ENCODE measurements around the gene KASH5.
A peak's percentile ranks its signal among the peaks of the same experiment; 100 is the strongest.

The KASH5 gene

DNA sequence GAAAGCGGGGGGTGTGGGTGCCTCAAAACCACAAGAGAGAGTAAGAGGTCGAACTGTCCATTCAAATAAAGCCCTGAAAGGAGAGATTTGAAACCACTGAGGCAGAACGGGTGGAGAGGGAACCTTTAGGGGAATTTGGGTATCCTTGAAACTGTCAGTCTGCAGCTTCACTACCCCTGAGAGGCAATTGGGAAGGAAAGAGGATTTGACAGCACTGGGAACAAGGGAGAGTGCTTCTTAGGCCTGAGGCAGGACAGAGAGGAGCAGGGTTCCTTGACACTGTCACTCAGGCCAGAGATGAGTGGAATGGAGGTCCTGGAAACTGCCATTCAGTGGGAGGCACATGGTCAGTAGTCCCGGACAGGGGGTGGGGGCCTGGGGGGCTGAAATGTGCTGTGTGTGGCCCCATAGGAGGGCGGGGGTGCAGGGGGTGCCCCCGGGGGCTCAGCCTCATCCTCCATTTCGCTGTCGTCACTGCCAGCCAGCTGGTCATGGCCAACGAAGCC lies 42.2 kb downstream of the KASH5 start:
- DNase-seq: no peak
- in situ Hi-C loops (cut with HindIII; ENCODE audit: low pct_ligation_motif_present, low pct_unique_long_range_greater_than_20kb, low sequenced_read_pairs): no loop called here

DNA sequence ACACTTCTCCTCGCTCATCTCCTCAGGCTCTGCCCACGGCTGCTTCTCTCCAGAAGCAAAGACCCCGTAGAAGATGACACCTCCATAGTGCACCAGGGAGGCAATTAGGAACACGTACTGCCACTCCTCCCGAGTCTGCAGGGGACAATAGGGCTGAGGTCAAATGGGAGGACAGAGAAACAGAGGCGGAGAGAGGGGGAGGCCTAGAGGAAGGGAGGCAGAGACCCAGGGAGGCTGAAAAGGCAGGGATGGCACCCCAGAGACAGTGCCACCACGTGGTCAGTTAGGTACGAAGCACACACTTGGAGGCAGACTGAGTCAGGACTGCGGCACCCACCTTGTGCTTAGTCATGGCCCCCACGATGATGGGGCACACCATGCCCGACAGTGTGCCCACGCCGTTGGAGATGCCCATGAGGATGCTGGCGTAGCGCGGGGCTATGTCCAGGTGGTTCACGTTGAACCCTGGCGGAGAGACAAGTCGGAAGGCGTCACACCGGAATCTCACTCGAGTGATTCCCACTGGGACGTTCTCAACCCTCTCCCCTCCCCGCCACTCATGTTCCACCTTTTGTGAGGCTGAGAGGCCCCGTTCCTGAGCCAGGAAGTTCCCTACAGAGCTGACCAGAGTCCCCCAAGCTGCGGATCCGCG lies 42.8 kb downstream of the KASH5 start:
- no peak for DNase-seq
- in situ Hi-C loops (cut with HindIII; ENCODE audit: low pct_ligation_motif_present, low pct_unique_long_range_greater_than_20kb, low sequenced_read_pairs): no loop called here

DNA sequence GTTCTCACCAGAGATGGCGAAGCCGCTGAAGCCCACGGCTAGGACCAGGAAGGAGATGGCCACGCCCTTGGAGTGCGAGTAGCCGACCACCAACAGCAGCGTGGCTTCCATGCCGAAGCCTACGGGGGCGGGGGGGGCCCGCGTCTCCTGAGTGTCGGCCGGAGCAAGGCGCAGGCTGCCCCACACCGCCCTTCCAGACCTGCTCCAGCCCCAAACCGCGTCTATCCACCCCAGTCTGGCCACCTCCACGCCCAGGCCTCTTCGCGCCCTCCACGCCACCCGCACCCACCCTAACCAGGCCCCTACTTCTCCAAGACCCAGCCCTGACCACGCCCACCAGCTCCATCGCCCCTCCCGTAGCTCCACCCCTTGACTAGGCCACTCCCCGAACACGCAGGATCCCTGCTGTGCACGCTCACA lies 43.3 kb downstream of the KASH5 start:
- no peak for DNase-seq
- in situ Hi-C loops (cut with HindIII; ENCODE audit: low pct_ligation_motif_present, low pct_unique_long_range_greater_than_20kb, low sequenced_read_pairs): no loop called here

DNA sequence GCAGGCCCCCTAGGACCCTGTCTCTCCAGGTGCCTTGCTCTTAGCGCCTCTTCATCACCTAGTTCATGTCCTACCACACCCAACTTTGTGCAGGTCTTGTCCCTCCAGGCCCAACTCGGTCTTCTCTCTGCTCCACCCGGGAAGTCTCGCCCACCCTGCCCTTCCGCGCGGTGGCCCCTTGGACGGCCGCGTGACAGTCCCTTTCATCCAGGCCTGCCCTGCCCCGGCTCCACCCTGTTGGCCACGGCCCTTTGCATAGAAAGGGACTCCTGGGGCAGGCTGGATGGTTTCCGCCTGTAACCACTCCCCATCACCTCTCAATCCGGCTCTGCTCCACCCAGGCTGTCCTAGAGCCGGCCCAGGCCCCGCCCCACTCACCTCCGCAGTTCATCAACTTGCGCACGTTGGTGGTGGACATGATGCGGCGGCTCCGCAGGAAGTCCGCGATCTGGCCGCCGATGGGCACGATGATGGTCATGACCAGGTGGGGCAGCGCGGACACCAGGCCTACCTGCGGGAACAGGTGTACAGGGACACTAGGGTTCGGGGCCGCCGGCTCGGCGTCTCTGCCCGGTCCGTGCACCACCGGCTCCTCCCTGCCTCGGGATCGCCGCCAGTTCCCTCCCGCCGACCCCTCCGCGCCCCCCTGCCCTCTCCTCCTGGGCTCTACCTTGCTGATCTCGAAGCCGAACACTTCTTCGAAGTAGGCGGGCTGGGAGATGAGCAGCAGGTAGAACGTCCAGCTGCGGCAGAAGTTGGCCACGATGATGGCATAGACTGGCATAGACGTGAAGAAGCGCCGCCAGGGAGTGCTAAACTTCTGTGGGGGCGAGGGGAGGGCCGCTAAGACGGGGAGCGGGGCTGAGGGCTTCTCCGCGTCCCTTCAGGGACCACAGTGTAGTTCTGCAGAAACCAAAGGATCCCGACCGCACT lies 44.4 kb downstream of the KASH5 start:
- DNase-seq: no peak
- in situ Hi-C loops (cut with HindIII; ENCODE audit: low pct_ligation_motif_present, low pct_unique_long_range_greater_than_20kb, low sequenced_read_pairs): no loop called here

DNA sequence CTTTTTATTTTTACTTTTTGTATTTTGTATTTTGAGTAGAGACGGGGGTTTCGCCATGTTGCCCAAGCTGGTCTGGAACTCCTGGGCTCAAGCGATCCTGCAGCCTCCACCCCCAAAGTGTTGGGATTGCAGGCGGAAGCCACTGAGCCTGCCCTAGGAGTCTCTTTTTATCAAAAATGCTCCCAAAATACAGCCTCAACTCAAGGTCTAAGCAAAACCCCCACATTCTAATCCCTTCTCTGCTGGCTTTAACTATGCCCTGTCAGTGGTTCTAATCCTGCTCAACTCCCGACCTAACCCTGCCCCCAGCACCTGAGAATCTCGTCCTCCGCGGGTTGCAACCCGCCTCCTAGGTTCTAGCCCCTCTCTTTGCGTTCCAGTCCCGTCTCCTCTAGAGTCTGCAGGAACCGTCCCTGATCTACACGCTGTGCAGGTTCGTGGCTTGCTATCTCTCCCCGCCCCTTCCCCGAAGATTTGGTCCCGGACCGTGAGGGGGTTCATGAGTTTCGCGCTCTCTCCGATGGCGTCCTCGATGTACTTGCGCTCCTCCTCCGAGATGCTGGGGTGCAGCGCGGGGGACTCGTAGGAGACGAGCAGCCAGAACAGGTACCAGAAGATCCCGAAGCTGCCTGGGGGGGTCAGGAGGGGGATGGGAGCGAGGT lies 45.3 kb downstream of the KASH5 start:
- DNase-seq: no peak
- in situ Hi-C loops (cut with HindIII; ENCODE audit: low pct_ligation_motif_present, low pct_unique_long_range_greater_than_20kb, low sequenced_read_pairs): no loop called here

DNA sequence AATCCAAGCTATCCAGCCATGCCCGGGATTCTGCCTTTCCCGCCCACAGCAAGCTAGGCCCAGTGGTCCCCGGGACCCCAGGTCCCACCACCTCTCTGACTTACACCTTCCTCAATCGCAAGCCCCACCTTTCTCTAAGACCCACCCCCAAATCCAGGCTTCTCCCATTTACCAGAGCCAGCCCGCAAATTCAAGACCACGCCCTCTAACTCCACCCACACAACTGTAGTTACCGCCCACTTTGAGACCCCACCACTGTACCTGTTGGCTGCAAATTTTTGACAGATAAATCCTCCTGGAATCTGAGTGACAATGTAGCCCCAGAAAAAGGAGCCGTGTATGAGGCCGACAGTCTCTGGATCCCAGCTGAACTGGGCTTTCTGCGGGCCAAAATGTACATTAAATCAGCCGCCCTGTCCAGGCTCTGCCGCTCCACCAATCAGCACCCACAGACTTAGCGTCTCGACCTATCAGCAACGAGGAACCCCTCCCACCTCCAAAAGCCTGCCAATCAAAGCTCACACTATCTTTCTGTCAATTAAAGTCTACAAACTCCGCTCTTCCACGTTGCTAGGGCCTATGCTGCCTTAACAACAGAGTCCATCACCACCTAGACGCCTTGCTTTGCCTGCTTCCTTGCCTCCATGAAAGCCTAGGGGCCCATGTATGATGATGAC lies 47.0 kb downstream of the KASH5 start:
- in situ Hi-C loops (cut with HindIII; ENCODE audit: low pct_ligation_motif_present, low pct_unique_long_range_greater_than_20kb, low sequenced_read_pairs): no loop called here
- no peak for DNase-seq

DNA sequence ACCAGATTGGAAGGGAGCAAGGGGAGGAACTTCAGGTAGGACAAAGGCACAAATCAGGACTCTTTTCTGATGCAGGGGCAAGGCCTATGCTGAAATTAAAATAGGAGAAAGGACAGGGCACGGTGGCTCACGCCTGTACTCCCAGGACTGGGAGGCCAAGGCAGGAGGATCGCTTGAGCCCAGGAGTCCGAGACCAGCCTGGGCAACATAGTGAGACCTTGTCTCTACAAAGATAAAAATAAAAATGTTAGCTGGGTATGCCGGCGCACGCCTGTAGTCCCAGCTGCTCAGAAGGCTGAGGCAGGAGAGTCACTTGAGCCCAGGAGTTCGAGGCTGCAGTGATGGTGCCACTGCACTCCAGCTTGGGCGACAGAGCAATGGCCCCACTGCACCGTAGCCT lies 47.6 kb downstream of the KASH5 start:
- in situ Hi-C loops (cut with HindIII; ENCODE audit: low pct_ligation_motif_present, low pct_unique_long_range_greater_than_20kb, low sequenced_read_pairs): no loop called here
- DNase-seq: no peak

DNA sequence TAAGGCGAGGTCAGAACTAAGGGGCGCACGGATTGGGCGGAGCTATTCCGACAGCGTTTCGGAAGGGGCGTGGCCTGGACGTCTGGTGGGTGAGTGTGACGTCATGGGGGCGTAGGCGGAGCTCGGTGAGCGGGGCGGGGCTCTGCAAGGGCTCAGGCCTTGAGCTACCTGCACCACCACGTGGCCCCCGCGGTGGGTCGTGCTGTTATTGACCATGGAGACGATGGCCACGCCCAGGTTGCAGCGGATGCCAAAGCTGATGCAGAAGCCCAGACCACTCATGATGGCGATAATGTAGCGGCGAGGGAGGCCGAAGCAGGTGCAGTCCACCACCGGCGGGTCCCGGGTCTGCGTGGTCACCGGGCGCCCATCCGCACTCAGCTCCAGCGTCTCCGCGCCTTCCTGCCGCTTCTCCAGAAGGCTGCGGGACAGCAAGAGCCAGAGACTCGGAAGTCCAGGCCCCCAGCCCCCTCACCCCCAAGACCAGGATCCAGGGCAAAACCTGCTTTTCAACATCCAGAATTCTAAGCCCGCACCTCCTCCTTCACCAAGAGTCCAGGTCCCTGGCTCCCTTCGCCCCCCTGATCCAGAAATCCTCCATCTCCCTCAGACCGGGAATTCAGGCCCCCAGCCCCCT lies 48.5 kb downstream of the KASH5 start:
- in situ Hi-C loops (cut with HindIII; ENCODE audit: low pct_ligation_motif_present, low pct_unique_long_range_greater_than_20kb, low sequenced_read_pairs): no loop called here
- DNase-seq: no peak

DNA sequence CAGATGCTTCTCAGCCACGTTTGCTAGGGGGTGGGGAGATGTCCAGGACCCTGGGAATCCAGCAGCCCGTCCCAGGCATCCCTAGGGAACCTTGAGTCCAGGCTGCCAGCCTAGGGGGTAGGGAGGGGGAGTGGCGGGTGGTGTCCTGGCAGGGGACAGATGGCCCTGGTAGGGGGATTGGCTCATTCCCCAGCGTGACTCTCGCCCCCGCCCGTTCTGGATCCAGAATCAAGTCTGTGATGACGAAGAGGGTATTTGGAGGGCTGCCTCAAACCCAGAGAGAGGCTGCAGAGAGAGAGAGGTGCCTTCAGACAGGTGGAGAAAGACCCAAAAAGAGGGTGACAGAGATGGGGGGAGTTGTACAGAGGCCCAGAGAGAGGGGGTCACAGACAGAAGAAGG lies 49.2 kb downstream of the KASH5 start:
- in situ Hi-C loops (cut with HindIII; ENCODE audit: low pct_ligation_motif_present, low pct_unique_long_range_greater_than_20kb, low sequenced_read_pairs): no loop called here
- no peak for DNase-seq

DNA sequence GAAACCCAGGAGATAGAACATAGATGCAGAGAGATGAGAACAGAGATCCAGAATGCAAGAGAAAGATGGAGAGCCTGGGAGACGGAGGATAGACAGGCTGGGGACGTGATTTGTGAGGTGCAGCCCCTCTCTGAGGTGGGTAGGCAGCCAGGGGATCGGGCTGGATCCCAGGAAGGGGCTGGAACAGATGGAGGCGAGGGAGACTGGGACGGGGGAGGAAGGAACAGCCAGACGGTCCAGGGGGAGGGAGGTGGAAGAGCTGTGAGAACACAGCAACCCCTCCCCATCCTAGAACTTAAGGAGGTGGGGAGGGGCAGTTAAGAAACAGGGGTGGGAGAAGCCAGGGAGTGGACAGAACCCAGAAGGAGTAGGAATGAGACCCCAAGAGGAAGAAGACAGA lies 50.2 kb downstream of the KASH5 start:
- in situ Hi-C loops (cut with HindIII; ENCODE audit: low pct_ligation_motif_present, low pct_unique_long_range_greater_than_20kb, low sequenced_read_pairs): no loop called here
- no peak for DNase-seq

DNA sequence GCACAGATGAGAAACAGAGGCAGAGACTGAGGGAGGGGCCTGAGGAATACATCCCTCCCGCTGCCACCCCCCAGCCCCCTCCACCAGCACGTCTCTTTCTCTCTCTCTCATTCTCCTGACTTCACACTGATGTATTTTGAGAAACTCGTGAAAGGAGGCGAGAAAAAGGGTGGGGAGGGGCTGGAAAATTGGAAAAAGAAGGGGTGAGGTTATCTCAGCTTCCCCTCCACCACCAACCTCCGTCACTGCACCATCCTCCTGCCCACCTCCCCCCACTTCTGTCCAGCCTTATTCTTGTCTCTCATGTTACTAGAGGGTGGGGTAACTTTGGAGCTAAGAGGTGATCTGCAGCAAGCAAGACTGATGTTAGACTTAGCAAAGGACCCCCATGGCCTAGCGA lies 51.8 kb downstream of the KASH5 start:
- no peak for DNase-seq
- in situ Hi-C loops (cut with HindIII; ENCODE audit: low pct_ligation_motif_present, low pct_unique_long_range_greater_than_20kb, low sequenced_read_pairs): no loop called here

DNA sequence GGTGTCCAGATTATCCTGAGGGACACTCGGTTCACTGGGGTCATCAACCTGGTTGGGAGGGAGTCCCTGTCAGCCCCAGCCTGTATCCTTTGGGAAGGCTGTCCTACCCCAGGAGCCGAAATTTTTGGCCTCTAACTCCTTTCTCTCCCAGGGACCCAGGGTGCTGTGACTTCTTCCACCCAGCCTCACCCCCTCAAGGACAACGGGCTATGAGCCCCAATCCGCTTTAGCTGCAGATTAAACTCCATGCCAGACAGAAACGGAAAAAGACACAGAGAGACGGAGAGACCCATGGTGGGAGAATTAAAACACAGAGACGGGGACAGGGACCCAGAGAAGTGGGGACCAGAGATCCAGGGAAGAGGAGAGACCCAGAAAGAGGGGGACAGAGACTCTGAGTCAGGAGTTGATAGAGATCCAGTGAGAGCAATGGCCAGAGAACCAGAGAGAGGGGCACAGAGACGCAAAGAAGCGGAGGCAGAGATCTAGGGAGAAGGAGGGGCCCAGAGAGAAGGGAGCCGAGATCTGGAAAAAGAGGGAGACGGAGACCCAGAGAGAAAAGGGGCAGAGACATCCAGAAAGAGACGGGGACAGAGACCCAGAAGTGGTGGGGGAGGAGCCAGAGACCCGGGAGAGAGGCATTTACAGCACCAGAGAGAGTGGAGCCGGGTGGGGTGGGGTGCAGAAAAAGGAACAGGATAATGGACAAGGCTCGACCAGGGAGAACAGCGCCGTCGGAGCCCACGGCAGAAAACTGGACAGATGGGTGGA lies 52.6 kb downstream of the KASH5 start:
- DNase-seq: no peak
- in situ Hi-C loops (cut with HindIII; ENCODE audit: low pct_ligation_motif_present, low pct_unique_long_range_greater_than_20kb, low sequenced_read_pairs): no loop called here

DNA sequence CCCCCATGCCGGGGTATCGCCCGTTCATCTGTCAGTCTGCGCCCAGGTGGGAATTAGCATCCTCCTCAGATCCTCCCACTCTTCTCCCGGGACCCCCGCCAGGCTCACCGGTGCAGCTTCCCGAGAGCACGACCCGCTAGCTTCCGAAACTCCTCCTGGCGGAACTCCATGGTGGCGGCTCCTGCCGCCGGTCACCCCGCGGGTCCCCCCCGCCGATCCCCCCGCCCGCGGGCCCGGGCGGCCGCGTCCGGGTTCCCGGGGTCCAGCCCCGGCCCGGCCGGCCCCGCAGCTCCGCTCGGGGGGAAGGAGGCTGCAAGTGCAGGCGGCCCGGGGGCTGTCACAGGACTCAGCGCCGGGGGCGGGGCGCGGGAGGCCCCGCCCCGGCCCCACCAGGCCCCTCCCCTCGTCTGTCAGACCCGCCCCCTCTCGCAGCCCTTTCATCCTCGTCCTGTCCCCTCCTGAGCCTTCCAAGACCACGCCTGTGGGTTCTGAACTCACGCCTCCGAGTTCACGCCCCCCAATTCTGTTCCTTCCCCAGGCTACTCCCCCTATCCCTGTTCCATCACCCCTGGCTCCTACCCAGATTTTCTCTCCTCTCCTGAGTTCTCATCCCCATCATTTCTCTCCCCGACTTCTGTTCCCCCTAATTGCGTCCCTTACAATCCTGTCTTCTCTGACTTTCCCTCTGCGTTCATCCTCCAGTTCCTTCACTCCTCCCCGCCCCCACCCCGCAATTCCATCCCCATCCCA lies 53.3 kb downstream of the KASH5 start, which contains the start of gene SLC17A7:
TSS of gene SLC17A7 (minus strand) at position 318 of the 750 bp plus-strand sequence. CDS start at position 170, 148 bp downstream.
- in situ Hi-C loops (cut with HindIII; ENCODE audit: low pct_ligation_motif_present, low pct_unique_long_range_greater_than_20kb, low sequenced_read_pairs): no loop called here
- peak; percentile 32 for DNase-seq

DNA sequence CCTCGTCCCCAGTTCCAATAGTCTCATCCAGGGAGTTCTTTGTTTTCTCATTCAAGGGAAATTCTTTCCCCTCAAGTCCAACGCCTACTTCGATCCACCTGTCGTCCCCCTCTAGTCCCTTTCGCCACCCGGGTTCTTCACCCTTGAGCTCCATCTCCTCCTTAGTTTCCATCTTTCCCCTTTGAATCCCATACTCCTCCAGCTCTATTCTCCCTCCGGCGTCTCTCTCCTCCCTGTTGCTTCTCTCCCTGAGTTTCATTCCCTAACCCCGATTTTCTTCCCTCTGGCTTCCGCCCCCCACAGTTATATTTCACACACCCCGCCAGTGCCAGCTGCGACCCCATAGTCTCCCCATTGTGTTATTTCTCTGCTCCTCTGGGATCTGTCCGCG lies 53.9 kb downstream of the KASH5 start:
- DNase-seq: no peak
- in situ Hi-C loops (cut with HindIII; ENCODE audit: low pct_ligation_motif_present, low pct_unique_long_range_greater_than_20kb, low sequenced_read_pairs): no loop called here

DNA sequence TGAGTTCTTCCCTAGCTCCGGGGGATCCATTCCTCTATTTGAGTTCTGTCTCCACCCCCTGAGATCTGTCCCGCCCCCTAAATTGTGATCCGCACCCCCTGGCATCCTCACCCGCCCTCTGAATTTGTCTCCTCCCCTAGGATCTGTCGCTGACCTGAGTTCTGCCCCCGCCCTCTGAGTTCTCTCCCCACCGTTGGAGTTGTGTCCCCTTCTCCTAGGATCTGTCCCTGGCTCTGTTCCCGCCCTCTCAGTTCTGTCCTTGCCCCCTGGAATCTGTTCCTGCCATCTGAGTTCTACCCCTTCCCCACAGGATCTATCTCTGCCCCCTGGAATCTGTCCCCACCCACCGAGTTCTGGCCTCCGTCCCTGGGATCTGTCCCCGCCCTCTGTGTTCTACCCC lies 54.3 kb downstream of the KASH5 start:
- in situ Hi-C loops (cut with HindIII; ENCODE audit: low pct_ligation_motif_present, low pct_unique_long_range_greater_than_20kb, low sequenced_read_pairs): no loop called here
- peak; percentile 45 for DNase-seq

DNA sequence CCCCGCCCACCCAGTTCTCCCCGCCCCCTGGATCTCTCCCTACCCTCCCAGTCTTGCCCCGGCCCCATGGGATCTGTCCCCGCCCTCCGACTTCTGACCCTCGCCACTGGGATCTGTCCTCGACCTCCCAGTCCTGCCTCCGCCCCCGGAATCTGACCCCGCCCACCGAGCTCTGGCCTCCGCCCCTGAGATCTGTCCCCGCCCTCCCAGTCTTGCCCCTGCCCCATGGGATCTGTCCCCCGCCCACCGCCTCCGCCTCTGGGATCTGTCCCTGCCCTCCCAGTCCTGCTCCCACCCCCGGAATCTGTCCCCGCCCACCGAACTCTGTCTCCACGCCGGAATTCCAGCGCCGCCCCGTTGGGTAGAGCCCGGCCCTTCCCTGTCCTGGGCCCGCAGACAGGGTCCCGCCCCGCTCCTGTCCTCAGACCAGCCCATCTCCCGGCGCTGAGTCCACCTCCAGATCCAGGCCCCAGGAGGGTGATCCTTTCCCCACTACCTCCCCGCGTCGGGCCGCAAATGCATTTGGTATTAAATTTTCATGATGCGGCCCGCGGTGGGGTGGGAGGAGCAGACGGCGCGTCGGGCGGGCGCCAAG lies 54.8 kb downstream of the KASH5 start:
- peak; percentile 91 for DNase-seq
- in situ Hi-C loops (cut with HindIII; ENCODE audit: low pct_ligation_motif_present, low pct_unique_long_range_greater_than_20kb, low sequenced_read_pairs): no loop called here

Data from ACHN (cell line).